Uterus (tissue), 2 donors: ENCODE measurements around the gene CASKIN1.

ENCODE experiments used
- CTCF ChIP-seq, 4 experiments: fragments of 200-600 bp in 2 of 4; fragments of 450-650 bp in 2 of 4; sonication (generic) in 2 of 4; IDR thresholded peaks; one replicate each; pipeline ENCODE4 v1.5.1; 2016 to 2019; ENCODE audit warnings: antibody characterized with exemption in 4 of 4, mild to moderate bottlenecking in 2 of 4, moderate library complexity in 1 of 4
- POLR2A ChIP-seq, 2 donors: fragments of 450-650 bp; IDR thresholded peaks; one replicate each; pipeline ENCODE4 v1.6.1; 2016; ENCODE audit warnings: antibody characterized with exemption in 2 of 2, mild to moderate bottlenecking in 1 of 2, moderate library complexity in 1 of 2

DNA sequence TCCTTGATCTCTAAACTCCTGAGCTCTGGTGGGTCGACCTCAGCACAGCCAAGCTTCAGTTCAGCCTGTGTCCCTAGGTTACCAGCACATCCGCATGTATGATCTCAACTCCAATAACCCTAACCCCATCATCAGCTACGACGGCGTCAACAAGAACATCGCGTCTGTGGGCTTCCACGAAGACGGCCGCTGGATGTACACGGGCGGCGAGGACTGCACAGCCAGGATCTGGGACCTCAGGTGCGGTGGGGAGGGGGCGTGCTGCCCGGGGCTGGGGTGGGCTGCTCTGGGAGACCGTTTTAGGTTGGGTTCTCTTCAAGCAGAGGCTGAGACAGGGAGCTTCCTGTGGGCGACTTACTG lies 10.0 kb upstream of the CASKIN1 start:
- no peak for TF ChIP-seq CTCF (IDR thresholded peaks at IDR 0.05)
- TF ChIP-seq POLR2A (IDR thresholded peaks at IDR 0.05): no peak
